Measurements from ENCODE around the gene OR3A2. TPM values are rescaled to one million over a fixed set of nuclear protein-coding genes. Genes with fewer than 3 reads are reported as not detected.

The OR3A2 gene
- total and polyA plus RNA-seq, 10 of the 15 experiments (the other 5 are each of a cell fraction or from before 2014, with no cell fraction given): not detected

GRCh38 chr17:3276126-3276525 lies 110.0 kb downstream of the OR3A2 start:
- Histone ChIP-seq H3K79me2 (ENCODE audit: control insufficient read depth, insufficient read depth, low read length) (no peaks in the 10 kb centered on the region), H2AFZ (ENCODE audit: control insufficient read depth, low read depth, low read length) (no peak overlapping the region), H3K27me3 (replicated peaks in 1 of 2; ENCODE audit: control insufficient read depth in 2 of 2, insufficient read depth in 2 of 2, low read length in 1 of 2) (no peaks in the 10 kb centered on the region), H4K20me1 (ENCODE audit: control insufficient read depth, insufficient read depth) (no peaks in the 10 kb centered on the region), H3K36me3 (ENCODE audit: control insufficient read depth in 2 of 2, insufficient read depth in 2 of 2, low read length in 1 of 2) (no peaks in the 10 kb centered on the region), H3K4me3 (no peak overlapping the region), H3K4me1 (ENCODE audit: control insufficient read depth, insufficient read depth, low read length) (no peaks in the 10 kb centered on the region), H3K27ac (ENCODE audit: control insufficient read depth, insufficient read depth) (no peak overlapping the region), H3K9ac (ENCODE audit: control insufficient read depth, insufficient read depth, low read length) (no peak overlapping the region), H3K9me3 (replicated peaks; ENCODE audit: control insufficient read depth, insufficient read depth, low read length) (no peaks in the 10 kb centered on the region), H3K4me2 (ENCODE audit: control insufficient read depth, insufficient read depth) (no peak overlapping the region)
- ChIA-PET CTCF (no interaction called here), POLR2A (no interaction called here), SMC1A (ENCODE audit: uncharacterized antibody, unreplicated experiment) (no interaction called here), RAD21 (ENCODE audit: unreplicated experiment) (no interaction called here)
- in situ Hi-C loops (cut with MboI): no loop called here
- intact Hi-C loops (cut with micrococcal nuclease; ENCODE audit: unreplicated experiment): no loop called here
- ATAC-seq (no peak), DNase-seq (ENCODE audit: low read depth, low spot score) (no peak), FAIRE-seq (no peak)
- BruUV-seq (replicated peaks): no TSS peak
- TF ChIP-seq RCOR1 (conservative IDR thresholded peaks at IDR 0.05; ENCODE audit: low read depth, low read length) (no peak), IRF5 (IDR thresholded peaks at IDR 0.05; ENCODE audit: borderline replicate concordance) (no peak), EGR1 (IDR thresholded peaks at IDR 0.05; ENCODE audit: borderline replicate concordance in 1 of 2, low read depth in 2 of 2, low read length in 2 of 2) (no peak), NR2C2 (IDR thresholded peaks at IDR 0.05; ENCODE audit: borderline replicate concordance, control insufficient read depth, insufficient read length, low read depth) (no peak), CREB1 (IDR thresholded peaks at IDR 0.05; ENCODE audit: low read depth) (no peak), TCF3 (IDR thresholded peaks at IDR 0.05; ENCODE audit: borderline replicate concordance, insufficient read depth, low read depth, low read length) (no peak), CHD4 (IDR thresholded peaks at IDR 0.05) (no peak), CBFB (IDR thresholded peaks at IDR 0.05; ENCODE audit: low read depth) (no peak), YY1 (IDR thresholded peaks at IDR 0.05; ENCODE audit: low read depth, low read length) (no peak), POLR2A (IDR thresholded peaks at IDR 0.05; ENCODE audit: low read depth, low read length) (no peak), SUZ12 (IDR thresholded peaks at IDR 0.05; ENCODE audit: unreplicated experiment) (no peak)
- TF ChIP-seq, protein P1, sequence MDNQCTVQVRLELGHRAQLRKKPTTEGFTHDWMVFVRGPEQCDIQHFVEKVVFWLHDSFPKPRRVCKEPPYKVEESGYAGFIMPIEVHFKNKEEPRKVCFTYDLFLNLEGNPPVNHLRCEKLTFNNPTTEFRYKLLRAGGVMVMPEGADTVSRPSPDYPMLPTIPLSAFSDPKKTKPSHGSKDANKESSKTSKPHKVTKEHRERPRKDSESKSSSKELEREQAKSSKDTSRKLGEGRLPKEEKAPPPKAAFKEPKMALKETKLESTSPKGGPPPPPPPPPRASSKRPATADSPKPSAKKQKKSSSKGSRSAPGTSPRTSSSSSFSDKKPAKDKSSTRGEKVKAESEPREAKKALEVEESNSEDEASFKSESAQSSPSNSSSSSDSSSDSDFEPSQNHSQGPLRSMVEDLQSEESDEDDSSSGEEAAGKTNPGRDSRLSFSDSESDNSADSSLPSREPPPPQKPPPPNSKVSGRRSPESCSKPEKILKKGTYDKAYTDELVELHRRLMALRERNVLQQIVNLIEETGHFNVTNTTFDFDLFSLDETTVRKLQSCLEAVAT (IDR thresholded peaks at IDR 0.05): no peak
- WGBS (ENCODE audit: insufficient coverage, insufficient replicate concordance, low lambda C conversion rate, missing lambda C conversion rate): 12% methylated on average over 4 of the region's 4 CpGs
